GM12874 (cell line): ENCODE results near the gene GABRG3.

Experiments
- TF ChIP-seq, protein P1 (sequence below): IDR thresholded peaks from 2 replicates; pipeline ENCODE4 v1.5.1; 2011; ENCODE audit warnings: low read depth, mild to moderate bottlenecking, control low read depth, low read length, moderate library complexity; ENCODE audit not compliant: insufficient read depth

Gene GABRG3

DNA sequence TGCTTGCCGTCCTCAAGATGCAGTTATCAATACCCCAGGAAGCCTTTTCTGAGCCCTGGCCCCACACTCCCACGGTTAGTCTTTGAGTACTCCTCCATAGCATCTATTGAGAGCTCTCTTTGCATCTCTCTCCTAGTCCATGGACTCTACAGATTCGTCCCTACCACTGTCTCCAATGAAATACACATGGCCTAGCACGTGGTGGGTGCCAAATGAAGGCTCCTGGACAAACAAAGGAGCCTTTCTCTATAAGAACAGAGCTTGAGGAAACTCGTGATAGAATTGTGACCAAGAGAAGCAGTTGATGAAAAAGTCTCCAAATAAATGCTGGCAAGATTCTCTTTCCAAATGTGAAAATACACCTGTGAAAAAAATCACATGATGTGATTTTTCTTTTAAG is 166.1 kb downstream of the GABRG3 start:
- TF ChIP-seq, protein P1, sequence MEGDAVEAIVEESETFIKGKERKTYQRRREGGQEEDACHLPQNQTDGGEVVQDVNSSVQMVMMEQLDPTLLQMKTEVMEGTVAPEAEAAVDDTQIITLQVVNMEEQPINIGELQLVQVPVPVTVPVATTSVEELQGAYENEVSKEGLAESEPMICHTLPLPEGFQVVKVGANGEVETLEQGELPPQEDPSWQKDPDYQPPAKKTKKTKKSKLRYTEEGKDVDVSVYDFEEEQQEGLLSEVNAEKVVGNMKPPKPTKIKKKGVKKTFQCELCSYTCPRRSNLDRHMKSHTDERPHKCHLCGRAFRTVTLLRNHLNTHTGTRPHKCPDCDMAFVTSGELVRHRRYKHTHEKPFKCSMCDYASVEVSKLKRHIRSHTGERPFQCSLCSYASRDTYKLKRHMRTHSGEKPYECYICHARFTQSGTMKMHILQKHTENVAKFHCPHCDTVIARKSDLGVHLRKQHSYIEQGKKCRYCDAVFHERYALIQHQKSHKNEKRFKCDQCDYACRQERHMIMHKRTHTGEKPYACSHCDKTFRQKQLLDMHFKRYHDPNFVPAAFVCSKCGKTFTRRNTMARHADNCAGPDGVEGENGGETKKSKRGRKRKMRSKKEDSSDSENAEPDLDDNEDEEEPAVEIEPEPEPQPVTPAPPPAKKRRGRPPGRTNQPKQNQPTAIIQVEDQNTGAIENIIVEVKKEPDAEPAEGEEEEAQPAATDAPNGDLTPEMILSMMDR: no peak

DNA sequence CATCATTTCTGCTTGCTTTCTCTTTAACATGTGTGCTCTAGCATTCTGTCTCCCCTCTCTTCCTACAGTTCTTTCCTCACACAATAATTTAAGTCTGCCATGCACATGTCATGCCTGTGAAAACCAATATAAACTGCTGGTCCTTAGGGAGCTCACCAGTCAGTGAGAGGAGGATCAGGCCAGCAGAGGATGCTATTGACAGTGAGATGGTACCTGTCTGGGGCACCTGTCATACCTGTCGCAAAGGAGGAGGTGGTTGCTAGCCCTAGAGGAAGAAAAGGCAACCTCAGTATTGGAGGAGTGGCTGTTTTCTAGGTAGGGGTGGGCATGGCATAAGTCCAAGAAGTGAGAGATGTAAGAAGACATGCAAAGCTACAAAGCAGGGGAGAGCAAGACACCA is 194.6 kb downstream of the GABRG3 start:
- TF ChIP-seq, protein P1: no peak

DNA sequence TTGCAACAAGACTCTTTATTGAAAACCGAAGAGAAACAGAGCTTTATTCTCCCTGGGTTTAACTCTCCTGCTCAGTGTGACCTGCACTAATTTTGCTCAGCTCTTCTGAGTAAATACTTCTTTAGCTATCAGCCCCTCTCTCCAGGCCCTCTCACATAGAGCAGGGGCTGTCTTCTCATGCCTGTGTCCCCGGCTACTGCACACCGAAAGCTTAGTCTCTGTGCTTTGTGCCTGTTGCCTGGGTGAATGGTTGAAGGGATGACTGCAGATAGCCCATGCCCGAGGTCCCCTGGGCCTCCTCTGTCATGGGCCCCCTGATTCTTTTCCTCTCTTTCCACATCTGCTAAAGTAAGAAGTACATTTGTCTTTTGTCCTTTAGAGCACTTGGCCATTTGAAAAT is 195.9 kb downstream of the GABRG3 start:
- TF ChIP-seq, protein P1: no peak

DNA sequence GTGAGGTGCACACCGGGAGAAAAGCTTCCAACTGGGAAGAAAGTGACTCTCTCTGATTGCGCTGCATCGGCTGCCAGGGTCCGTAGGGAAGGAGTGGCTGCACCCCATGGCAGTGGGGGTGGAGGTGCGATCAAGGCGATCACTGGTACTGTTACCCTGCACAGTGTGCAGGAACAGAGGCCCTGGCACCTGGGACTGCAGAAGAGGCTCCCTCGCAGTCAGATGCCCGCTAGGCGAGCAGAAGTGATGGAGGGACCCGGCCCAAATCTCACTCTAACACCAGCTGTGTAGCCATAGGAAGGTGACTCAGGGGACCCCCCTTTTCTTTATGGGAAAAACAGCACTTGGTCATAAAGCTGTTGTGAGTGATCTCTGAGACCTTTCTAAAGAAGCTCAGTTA is 196.8 kb downstream of the GABRG3 start:
- TF ChIP-seq, protein P1: no peak

DNA sequence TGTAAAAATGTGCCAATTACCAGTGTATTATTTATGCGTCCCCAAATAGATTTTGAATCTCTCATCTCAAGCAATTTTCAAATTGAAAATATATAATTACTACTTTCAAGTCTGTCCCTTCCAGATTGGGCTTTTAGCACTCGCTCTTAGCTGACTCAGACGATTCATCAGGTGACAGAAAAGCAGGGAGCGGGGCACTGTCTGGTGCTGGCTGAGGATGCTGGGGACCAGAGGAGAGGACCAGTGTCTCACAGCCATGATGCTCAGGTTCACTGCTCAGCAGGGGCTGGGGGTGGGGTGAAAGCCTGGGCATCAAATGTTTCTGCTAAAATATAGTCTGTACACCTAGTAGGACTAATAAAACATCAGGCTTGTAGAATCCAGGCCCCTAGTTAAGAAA is 199.9 kb downstream of the GABRG3 start:
- TF ChIP-seq, protein P1: no peak

DNA sequence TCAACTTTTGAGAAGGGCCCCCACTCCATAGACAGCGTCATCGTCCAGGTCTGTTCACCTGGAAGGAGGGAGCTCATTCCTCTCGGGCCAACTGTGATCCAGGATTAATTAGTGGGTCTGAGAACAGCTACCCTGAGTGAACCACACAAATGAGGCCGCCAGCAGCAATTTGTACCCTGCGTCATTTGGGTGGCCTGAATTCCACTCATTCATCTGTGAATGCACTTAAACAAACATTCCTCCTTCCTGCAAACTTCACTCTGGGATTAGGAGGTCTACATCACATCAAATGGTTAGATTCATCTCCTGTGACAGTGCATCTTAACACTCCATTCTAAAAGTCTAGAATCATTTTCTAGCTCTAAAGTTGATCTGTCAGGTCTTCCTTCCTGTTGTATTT is 201.8 kb downstream of the GABRG3 start:
- TF ChIP-seq, protein P1: no peak

DNA sequence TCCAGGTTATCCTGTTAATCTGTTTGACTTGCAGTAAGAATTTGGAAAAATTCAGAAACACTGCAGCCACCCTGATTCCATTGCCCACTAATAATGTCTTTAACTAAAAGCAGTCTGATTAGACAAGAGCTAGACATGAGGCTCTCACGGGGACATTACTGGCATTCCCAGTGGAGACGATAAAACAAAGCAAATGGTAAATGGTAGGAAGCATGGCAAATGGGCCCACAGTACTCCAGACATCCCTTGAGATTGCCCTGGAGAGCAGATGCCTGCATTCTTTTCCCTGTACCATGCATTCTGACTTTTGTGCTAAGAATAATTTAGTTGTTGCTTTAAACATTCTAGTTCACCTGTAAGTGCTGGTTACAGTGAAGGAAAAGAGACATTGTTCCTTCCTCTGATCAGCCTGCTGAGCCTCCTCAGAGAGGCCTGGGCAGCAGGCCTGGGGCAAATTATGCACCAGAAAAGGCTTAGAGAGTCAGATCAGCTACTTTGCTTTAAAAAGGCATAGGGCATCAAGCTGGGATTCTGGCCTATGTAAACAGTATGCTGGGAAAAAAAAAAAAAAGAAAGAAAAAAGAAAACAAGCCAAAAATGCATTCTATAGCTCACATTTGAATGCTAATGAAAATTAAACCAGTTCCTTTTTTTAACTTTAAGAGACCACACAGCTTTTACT is 204.6 kb downstream of the GABRG3 start:
- TF ChIP-seq, protein P1: no peak
